Panc1 (cell line): ENCODE results near the gene ARHGEF35.

ENCODE experiments used
- CTCF ChIP-seq: fragments of 450-650 bp; IDR thresholded peaks from 2 replicates; pipeline ENCODE4 v1.5.1; 2017; ENCODE audit warnings: mild to moderate bottlenecking
- SIN3A ChIP-seq: IDR thresholded peaks from 2 replicates; pipeline ENCODE4 v1.6.1; 2012; ENCODE audit warnings: low read depth, mild to moderate bottlenecking, low read length, moderate library complexity, borderline replicate concordance; ENCODE audit not compliant: insufficient read depth

DNA sequence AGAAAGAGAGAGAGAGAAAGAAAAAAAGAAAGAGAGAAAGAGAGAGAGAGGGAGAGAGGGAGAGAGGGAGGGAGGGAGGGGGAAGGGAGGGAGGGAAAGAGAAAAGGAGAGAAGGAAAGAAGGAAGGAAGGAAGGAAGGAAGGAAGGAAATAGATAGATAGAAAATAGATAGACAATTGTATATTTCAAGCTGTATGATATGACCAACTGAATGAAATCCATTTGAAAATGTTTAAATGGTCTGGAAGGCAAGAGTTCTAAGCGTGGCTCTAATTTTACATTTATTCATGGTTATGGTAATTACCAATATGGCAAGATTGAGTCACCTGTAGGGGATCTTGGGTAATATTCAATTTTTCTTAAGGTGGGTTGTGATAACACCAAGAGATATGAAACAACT lies 36.8 kb downstream of the ARHGEF35 start:
- TF ChIP-seq CTCF (no peak), SIN3A (no peak)
